MM.1S (cell line): Measurements from ENCODE around the gene TTC33.

ENCODE experiments used
- EZH2 ChIP-seq: fragments of 300-600 bp; sonication (generic); optimal IDR thresholded peaks from 2 replicates; pipeline ENCODE3; 2017; ENCODE audit warnings: low read depth, mild to moderate bottlenecking, antibody characterized with exemption, low read length, mixed read lengths
- EZH2phosphoT487 ChIP-seq: fragments of 300-600 bp; sonication (generic); IDR thresholded peaks from 2 replicates; pipeline ENCODE4 v1.6.1; 2018; ENCODE audit warnings: antibody characterized with exemption, low read length
- TF ChIP-seq, protein P1 (sequence below): fragments of 300-600 bp; sonication (generic); IDR thresholded peaks from 2 replicates; pipeline ENCODE4 v1.5.1; 2016; ENCODE audit warnings: antibody characterized with exemption, low read length, mixed read lengths

DNA sequence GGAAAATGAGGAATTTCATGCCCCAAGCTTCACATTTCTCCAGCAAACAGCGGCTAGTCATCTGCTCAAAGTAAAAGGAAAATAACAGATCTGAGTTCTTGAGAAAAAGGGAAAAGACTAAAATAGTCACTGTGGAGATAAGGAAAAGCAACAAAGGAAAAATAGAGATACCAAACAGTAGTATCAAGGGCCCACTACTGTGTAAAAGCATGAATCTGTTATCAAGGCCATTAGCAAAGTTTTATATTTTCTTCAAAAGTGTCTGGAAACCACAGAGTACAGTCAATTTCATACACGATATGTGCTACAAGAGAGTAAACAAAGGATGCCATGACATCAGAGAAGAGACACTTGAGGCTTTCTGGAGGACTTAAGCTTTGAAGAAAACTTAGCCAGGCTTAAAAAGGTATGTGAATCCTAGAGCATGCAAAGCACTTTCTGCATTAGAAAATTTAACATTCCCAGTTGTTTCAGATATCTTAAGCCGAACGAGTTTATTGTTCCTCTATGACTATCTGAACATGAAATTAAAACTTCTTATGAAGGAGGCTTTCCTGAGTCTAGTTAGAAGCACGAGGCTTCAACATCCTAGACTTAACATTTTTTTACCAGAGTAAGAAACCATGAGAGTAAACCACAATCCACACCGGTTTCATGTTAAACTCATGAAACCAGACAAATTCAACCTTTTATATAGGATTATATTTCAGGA lies 1.2 kb downstream of the TTC33 start:
- TF ChIP-seq, protein P1, sequence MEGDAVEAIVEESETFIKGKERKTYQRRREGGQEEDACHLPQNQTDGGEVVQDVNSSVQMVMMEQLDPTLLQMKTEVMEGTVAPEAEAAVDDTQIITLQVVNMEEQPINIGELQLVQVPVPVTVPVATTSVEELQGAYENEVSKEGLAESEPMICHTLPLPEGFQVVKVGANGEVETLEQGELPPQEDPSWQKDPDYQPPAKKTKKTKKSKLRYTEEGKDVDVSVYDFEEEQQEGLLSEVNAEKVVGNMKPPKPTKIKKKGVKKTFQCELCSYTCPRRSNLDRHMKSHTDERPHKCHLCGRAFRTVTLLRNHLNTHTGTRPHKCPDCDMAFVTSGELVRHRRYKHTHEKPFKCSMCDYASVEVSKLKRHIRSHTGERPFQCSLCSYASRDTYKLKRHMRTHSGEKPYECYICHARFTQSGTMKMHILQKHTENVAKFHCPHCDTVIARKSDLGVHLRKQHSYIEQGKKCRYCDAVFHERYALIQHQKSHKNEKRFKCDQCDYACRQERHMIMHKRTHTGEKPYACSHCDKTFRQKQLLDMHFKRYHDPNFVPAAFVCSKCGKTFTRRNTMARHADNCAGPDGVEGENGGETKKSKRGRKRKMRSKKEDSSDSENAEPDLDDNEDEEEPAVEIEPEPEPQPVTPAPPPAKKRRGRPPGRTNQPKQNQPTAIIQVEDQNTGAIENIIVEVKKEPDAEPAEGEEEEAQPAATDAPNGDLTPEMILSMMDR = no peak
- TF ChIP-seq EZH2 = no peak
- no peak for TF ChIP-seq EZH2phosphoT487
